ENCODE results near the gene RALY. TPM values are rescaled to one million over a fixed set of nuclear protein-coding genes. Genes with fewer than 3 reads are reported as not detected.

RALY gene
- total RNA-seq, 1 experiment from 2014 or later = 219 TPM

- Histone ChIP-seq H3K36me3 (ENCODE audit: low read depth) (0 out of 2 replicates have a peak, but pooled peaks cover 5% of the 10 kb centered on the region), H3K27me3 (ENCODE audit: insufficient read depth, low read depth) (no peaks in the 10 kb centered on the region), H3K4me1 (replicated peaks; ENCODE audit: insufficient read depth) (peaks cover 15% of the 10 kb centered on the region), H2AFZ (no peak overlapping the region), H3F3A (ENCODE audit: insufficient read depth, low read depth) (peaks cover 1% of the 10 kb centered on the region; the same call in 1 of the 2 replicates), H3K27ac (no peak overlapping the region), H3K4me2 (no peak overlapping the region), H3K9me3 (ENCODE audit: insufficient read depth, low read depth) (no peaks in the 10 kb centered on the region), H3K79me2 (ENCODE audit: low read depth) (peaks cover 97% of the 10 kb centered on the region), H3K4me3 (no peak overlapping the region), H3K9me2 (ENCODE audit: insufficient read depth) (no peaks in the 10 kb centered on the region), H4K20me1 (ENCODE audit: insufficient read depth) (peaks cover 68% of the 10 kb centered on the region)
- POLR2A ChIA-PET (ENCODE audit: unreplicated experiment) = no interaction called here
- no peak for TF ChIP-seq EZH2 (IDR thresholded peaks at IDR 0.05; ENCODE audit: low read depth)
- TF ChIP-seq, protein P1, sequence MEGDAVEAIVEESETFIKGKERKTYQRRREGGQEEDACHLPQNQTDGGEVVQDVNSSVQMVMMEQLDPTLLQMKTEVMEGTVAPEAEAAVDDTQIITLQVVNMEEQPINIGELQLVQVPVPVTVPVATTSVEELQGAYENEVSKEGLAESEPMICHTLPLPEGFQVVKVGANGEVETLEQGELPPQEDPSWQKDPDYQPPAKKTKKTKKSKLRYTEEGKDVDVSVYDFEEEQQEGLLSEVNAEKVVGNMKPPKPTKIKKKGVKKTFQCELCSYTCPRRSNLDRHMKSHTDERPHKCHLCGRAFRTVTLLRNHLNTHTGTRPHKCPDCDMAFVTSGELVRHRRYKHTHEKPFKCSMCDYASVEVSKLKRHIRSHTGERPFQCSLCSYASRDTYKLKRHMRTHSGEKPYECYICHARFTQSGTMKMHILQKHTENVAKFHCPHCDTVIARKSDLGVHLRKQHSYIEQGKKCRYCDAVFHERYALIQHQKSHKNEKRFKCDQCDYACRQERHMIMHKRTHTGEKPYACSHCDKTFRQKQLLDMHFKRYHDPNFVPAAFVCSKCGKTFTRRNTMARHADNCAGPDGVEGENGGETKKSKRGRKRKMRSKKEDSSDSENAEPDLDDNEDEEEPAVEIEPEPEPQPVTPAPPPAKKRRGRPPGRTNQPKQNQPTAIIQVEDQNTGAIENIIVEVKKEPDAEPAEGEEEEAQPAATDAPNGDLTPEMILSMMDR (conservative IDR thresholded peaks at IDR 0.05) = no peak
- no peak for DNase-seq
- no TSS peak for BruUV-seq (replicated peaks)
- intact Hi-C loops (cut with micrococcal nuclease; ENCODE audit: unreplicated experiment) = loop anchor here (10.0 kb wide), 1 partner anchor 334 kb away; the partner anchor contains the start of genes ACTL10 and C20orf144
- CTCF ChIA-PET = no interaction called here
These were observed 5.4 kb downstream of the RALY start for GRCh38 chr20:33999025-33999649.

- CTCF ChIA-PET = interaction anchor here (0.6 kb wide), 1 partner anchor 484 kb away, joined by 8 read pairs; no protein-coding TSS in a partner anchor
- POLR2A ChIA-PET (ENCODE audit: unreplicated experiment) = interaction anchor here (0.6 kb wide), 1 partner anchor 198 kb away, joined by 3 read pairs; no protein-coding TSS in a partner anchor
- peaks cover 1% of the 10 kb centered on the region; the same call in 1 of the 2 replicates for H3K4me1 ChIP-seq (replicated peaks; ENCODE audit: insufficient read depth)
These were observed 7.7 kb downstream of the RALY start for GRCh38 chr20:34001378-34001777.

DNA sequence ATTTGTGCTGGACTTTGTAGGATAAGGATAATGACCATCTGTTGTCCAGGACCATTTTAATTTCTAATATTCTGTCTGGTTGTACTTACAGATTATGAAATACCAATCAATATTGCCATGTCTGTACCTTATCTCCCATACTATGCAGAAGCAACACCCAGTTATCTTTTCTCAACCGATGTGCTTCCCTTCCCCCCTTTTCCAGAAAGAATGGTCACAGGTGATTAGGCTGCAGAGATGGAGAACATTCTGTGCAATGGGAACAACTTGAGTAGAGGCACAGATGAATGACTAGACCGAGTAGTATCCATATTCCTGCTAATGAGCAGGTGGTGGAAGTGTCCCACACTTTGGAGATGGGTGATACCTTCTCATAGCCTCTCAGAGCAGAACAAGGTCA, 10.5 kb downstream of the RALY start:
- 0 out of 2 replicates have a peak, but pooled peaks cover 5% of the 10 kb centered on the region for H3K36me3 ChIP-seq (ENCODE audit: low read depth)
- intact Hi-C loops (cut with micrococcal nuclease; ENCODE audit: unreplicated experiment) = no loop called here
- no peak overlapping the region for H3K4me2 ChIP-seq
- POLR2A ChIA-PET (ENCODE audit: unreplicated experiment) = interaction anchor here (0.6 kb wide), 1 partner anchor 9 kb away, joined by 10 read pairs; no protein-coding TSS in a partner anchor
- no peaks in the 10 kb centered on the region for H3K9me3 ChIP-seq (ENCODE audit: insufficient read depth, low read depth)
- H3K79me2 ChIP-seq (ENCODE audit: low read depth) = peaks cover 97% of the 10 kb centered on the region
- no TSS peak for BruUV-seq (replicated peaks)
- TF ChIP-seq EZH2 (IDR thresholded peaks at IDR 0.05; ENCODE audit: low read depth) = no peak
- TF ChIP-seq, protein P1 (conservative IDR thresholded peaks at IDR 0.05) = no peak
- no peaks in the 10 kb centered on the region for H3F3A ChIP-seq (ENCODE audit: insufficient read depth, low read depth)
- H3K4me3 ChIP-seq = no peak overlapping the region
- DNase-seq = no peak
- H3K27me3 ChIP-seq (ENCODE audit: insufficient read depth, low read depth) = no peaks in the 10 kb centered on the region
- no peak overlapping the region for H3K27ac ChIP-seq
- no peaks in the 10 kb centered on the region for H3K9me2 ChIP-seq (ENCODE audit: insufficient read depth)
- H4K20me1 ChIP-seq (ENCODE audit: insufficient read depth) = peaks cover 45% of the 10 kb centered on the region
- CTCF ChIA-PET = no interaction called here
- no peaks in the 10 kb centered on the region for H3K4me1 ChIP-seq (replicated peaks; ENCODE audit: insufficient read depth)
- H2AFZ ChIP-seq = no peak overlapping the region

More at GRCh38 chr20:34001378-34001777, 7.7 kb downstream of the RALY start:
- no peak overlapping the region for H3K4me3 ChIP-seq
- no peak overlapping the region for H2AFZ ChIP-seq
- peaks cover 57% of the 10 kb centered on the region for H4K20me1 ChIP-seq (ENCODE audit: insufficient read depth)
- H3K27ac ChIP-seq = no peak overlapping the region
- no peak for TF ChIP-seq EZH2 (IDR thresholded peaks at IDR 0.05; ENCODE audit: low read depth)
- TF ChIP-seq, protein P1 (conservative IDR thresholded peaks at IDR 0.05) = no peak
- 0 out of 2 replicates have a peak, but pooled peaks cover 5% of the 10 kb centered on the region for H3K36me3 ChIP-seq (ENCODE audit: low read depth)
- DNase-seq = no peak
- no peaks in the 10 kb centered on the region for H3K9me2 ChIP-seq (ENCODE audit: insufficient read depth)
- H3F3A ChIP-seq (ENCODE audit: insufficient read depth, low read depth) = no peaks in the 10 kb centered on the region
- H3K79me2 ChIP-seq (ENCODE audit: low read depth) = peaks cover 97% of the 10 kb centered on the region
- H3K9me3 ChIP-seq (ENCODE audit: insufficient read depth, low read depth) = no peaks in the 10 kb centered on the region
- no TSS peak for BruUV-seq (replicated peaks)
- intact Hi-C loops (cut with micrococcal nuclease; ENCODE audit: unreplicated experiment) = no loop called here
- no peaks in the 10 kb centered on the region for H3K27me3 ChIP-seq (ENCODE audit: insufficient read depth, low read depth)
- no peak overlapping the region for H3K4me2 ChIP-seq
